Thyroid gland (tissue), 4 donors: ENCODE measurements around the gene NAALADL2.

Source experiments
- CTCF ChIP-seq, 6 experiments: fragments of 200-600 bp in 3 of 6; fragments of 450-650 bp in 3 of 6; sonication (generic) in 3 of 6; IDR thresholded peaks; one replicate each; pipeline ENCODE4 v1.5.1; 2016 to 2019; ENCODE audit warnings: antibody characterized with exemption in 6 of 6, mild to moderate bottlenecking in 2 of 6, inconsistent platforms in 1 of 6, moderate library complexity in 1 of 6
- POLR2A ChIP-seq, 2 donors: fragments of 450-650 bp; IDR thresholded peaks; one replicate each; pipeline ENCODE4 v1.6.1; 2017; ENCODE audit warnings: antibody characterized with exemption in 2 of 2, mild to moderate bottlenecking in 2 of 2, moderate library complexity in 1 of 2

GRCh38 chr3:175057401-175057800, 198.3 kb downstream of the NAALADL2 start:
- TF ChIP-seq POLR2A (IDR thresholded peaks at IDR 0.05), result no peak
- TF ChIP-seq CTCF (IDR thresholded peaks at IDR 0.05), result no peak
